Activated gamma-delta T cell treated with Interleukin-2 at 50 U/mL for 16 hours (primary cell): ENCODE results near the gene DCT.

Source experiments
- DNase-seq: peaks from one replicate; pipeline ENCODE4 v3.0.0-alpha.2; 2020

The DCT gene

GRCh38 chr13:94444826-94445225 lies 34.7 kb downstream of the DCT start:
- DNase-seq: no peak

GRCh38 chr13:94435604-94436226 lies 43.8 kb downstream of the DCT start:
- DNase-seq: no peak

DNA sequence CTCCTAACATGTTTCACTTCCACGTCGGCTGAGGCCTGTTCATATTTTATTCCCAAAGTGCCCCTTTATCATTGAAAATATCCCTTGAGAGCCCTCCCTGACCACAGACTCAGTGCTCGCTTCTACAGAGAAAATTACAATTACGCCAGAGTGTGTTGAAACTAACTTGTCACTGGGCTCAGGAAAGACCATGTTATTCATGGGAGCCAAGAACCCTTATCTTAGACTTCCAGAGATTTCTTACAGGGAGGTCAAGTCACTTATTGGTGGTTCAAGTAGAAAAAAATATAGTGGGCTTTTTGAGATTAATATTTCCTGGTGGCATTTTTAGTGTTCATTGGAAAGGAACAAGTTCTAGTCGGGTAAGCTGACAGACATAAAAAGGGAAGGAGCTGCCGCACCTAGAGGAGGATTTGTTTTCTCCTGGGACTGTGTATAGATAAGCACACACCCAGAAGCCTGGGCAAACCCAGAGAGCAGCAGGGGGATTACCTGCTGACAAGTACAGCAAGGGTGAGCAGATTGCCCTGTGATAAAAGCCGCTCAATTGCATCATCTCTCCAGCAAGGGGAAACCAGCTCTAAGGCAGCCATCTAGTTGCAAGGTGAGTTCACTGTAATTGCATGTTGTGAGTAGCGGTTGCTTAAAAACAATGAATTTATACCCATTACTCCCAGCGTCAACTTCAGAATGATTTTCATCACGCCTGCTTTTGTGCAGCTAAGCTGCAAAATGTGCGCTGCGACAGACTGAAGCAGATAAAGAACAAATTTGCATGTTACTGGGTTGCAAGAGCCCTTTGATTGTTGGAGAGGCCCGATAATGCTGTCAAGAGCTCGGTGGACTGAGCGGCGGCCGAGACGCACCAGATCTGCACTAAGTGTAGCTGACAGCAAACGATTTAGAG lies 46.2 kb downstream of the DCT start:
- no peak for DNase-seq

DNA sequence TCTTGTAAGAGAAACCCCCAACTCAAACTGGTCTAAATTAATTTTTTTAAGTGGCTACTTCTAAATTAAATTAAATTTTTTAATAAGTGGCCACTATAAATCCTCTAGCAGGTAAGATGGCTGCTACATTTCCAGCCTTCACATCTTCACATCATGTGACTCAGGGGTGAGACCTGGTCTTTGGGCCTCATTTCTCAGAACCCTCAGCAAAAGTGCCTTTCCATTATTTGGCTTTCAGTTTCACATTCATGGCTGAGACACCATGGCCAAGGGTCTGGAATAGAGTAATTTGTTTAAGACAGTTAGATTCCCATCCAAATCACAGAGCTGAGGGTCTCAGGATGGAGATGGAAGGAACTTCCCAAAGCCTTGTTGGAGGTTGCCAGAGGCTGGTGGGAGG lies 47.5 kb downstream of the DCT start:
- DNase-seq: no peak

GRCh38 chr13:94431574-94431973 lies 47.9 kb downstream of the DCT start:
- no peak for DNase-seq

DNA sequence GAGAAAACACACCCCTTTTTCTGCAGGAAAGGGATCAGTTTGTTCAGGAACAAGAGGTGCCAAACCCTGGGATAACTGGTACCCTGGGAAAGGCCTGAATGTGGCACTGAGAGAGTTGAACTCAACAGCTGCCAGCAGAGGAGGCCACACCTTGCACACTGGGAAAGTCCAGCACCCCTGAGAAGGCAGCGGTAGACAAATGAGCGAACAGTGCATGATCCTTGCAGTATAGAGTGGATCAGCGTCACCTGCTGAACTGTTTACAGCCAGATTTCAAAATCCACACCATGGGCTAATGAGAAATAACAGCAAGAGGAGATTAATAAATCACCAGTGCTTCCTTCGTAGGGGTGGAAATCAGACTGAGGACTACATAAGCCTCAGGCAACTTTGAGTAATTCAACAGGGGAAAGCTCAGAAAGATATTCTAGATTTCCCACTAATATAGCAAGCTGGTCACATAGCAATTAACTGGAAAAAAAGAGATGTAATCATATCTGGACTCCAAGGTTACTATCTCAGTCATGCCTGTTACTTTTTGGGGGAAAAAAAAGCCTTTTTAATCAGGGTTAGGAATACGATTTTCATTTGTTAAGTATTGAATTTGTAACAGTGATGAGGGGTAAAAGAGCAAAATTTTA lies 52.0 kb downstream of the DCT start:
- no peak for DNase-seq

GRCh38 chr13:94419925-94420305 lies 59.6 kb downstream of the DCT start:
- DNase-seq: no peak

DNA sequence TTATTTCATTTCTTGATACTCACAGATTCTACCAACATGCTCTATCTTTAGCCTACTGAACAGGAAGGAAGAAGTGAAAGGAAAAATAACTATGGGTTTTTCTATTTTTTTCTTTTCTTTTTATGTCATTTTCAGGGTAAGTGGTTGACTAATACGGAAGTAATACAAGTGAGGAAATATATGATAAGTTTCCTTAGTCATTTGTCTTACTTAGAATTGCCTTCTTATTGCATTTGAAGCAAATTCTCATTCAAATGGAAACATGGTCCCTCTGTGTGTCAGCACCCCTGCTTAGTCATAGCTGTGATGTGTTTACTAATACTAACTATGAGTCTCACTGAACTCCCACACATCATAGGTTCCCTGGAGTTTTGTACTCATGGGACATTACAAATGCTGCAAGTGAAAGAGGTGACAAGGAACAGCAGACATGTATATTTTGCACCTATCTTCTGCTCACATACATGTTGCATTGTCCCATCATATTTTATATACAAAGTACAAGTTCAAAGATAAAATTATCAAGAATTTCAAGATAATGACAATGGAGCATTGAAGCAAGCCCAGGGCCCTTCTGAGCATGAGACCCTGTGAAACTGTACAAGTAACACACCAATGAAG lies 60.1 kb downstream of the DCT start:
- no peak for DNase-seq

- no peak for DNase-seq
These were observed 62.2 kb downstream of the DCT start for GRCh38 chr13:94417294-94417693.

- no peak for DNase-seq
These were observed 62.9 kb downstream of the DCT start for GRCh38 chr13:94416454-94417080.

DNA sequence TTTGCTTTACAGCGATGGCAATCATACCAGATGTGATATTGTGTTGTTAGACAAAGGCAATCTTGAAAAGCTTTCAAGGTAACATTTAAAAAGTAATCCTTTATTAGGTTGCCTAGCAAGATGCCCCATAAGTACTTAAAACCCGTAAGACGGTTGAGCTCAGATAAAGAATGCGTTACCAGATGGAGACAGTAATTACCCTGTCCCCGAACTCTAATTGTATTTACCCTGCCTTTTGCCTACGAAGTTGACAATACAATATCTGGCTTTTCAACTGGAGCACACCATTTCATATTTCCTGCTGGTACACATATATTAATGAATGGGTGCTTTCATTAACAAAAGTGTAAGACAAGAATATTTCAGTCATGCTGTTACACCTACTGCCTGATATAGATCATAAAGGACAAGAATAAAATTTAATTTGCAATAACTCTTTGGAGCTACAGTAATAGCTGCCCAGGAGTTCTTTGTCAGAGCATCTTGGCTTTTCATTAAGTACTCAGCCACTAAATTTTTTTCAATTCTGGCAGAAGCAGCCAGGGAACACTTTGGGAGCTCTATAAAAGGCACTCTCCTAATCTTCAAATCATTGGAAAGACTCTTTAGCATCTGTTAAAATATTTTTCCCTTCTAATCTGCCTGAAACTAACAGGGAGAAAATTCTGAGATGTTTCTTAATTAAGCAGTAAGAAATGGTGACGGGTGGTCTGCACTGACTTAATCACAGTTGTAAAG lies 63.8 kb downstream of the DCT start:
- DNase-seq: no peak

GRCh38 chr13:94414708-94415107 lies 64.8 kb downstream of the DCT start:
- DNase-seq: no peak

GRCh38 chr13:94414141-94414540 lies 65.3 kb downstream of the DCT start:
- DNase-seq: no peak

- no peak for DNase-seq
These were observed 65.9 kb downstream of the DCT start for GRCh38 chr13:94413598-94413944.

DNA sequence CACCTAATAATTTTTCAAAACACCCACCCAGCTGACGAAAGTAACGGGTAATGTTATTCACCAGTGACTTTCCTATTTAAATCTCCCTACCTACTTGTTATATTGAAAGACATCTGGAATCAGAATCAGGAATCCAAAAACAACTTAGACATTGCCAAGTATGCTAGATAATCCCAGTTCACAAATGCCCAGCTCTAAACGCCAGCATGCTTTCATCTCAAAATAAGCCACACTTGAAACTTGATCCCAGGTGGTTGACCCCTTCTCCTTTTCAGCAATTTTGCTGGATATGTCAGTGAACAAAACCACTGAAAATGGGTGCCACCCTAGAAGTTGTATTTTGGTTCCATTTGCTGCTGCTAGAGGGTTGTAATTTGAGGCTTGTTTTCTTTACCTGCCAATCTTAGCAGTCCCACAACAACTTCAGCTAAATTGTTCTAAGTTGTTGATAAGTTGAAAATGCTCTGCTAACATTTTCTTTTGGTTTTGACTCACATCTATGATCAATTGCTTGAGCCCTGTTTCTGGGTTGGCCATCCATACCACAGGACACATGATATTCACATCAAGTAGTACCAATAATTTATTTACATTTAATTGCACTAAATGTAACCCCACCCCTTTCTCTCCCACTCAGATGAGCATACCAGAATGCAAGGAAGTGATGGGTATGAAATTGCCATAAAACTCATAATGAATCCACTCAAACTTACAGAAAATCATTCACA lies 66.4 kb downstream of the DCT start:
- no peak for DNase-seq

DNA sequence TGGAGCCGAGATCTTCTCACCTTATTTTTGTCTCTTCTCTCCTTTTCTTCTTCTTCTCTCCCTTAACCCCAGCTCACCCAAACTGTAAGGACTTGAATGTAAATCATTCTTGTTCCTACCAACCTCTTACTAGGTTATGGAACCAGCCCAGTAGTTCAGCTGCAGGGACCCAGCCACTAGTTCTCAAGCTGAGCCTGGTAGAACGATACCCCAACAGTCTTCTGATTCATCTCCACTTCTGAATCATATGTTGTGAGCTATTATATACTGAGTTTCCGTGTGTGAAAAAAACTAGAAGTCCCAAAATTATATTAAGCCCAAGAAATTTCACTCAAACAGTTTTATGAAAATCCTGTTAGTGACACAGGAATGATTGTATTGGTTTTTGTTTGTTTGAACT lies 67.7 kb downstream of the DCT start:
- DNase-seq: no peak

DNA sequence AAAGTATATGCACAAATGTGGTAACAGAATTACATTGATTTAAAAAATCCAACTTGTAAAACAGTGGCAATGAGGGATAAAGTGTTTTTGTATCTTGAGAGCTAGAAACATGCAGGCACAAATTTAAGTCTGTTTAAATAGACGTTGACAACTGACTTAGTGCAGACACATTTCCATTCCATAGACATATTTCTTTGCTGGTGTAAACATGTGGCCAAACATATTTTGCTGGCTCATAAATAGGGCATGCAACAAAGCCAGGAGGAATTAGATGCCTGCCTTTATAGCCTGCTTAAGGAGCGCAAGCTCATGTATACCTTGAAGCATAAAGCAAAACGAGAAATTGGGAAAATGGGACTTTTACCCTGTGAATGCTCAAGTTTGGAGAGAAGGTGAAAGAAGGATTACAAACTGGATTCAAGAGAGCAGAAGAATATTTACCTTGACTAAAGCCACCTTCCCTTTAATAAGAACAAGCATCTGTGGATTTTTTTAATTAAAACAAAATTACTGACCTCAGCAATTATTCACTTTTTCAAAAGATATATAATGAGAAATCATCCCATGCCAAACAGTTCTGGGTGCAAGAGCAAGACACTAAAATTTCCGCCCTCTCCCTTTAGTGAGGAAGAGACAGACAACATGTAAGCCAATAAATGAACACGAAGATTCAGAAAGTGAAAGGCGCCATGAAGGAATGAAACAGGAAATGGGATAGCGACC lies 71.0 kb downstream of the DCT start:
- no peak for DNase-seq

- no peak for DNase-seq
These were observed 78.6 kb downstream of the DCT start for GRCh38 chr13:94400874-94401273.

DNA sequence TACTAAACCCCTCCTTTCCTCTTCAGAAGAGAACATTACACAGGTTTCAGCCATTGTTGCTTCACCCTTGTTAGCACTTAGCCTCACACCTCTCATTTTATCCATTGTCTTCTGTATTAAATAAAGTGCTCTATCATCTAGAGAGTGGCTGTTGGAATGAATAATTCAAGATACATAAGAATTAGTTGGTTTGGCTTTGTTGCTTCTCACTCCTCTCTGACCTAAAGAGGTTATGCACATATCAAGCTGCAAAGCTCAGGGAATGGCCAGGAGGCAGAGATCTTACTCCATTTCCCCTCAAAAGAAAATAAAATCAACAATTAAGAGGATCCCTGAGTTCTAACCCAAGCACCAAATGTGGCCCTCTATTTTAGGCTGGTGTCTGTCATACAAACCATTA lies 79.7 kb downstream of the DCT start:
- no peak for DNase-seq

- no peak for DNase-seq
These were observed 83.6 kb downstream of the DCT start for GRCh38 chr13:94395860-94396259.

GRCh38 chr13:94394723-94395122 lies 84.8 kb downstream of the DCT start:
- DNase-seq: no peak
